Measurements from ENCODE around the gene FRMD8. TPM values are rescaled to one million over a fixed set of nuclear protein-coding genes. Genes with fewer than 3 reads are reported as not detected.

The FRMD8 gene
- total and polyA plus RNA-seq, 9 of the 15 experiments (the other 6 are each of a cell fraction or from before 2014, with no cell fraction given): 4.5 to 54.5 (median 15.8) TPM

DNA sequence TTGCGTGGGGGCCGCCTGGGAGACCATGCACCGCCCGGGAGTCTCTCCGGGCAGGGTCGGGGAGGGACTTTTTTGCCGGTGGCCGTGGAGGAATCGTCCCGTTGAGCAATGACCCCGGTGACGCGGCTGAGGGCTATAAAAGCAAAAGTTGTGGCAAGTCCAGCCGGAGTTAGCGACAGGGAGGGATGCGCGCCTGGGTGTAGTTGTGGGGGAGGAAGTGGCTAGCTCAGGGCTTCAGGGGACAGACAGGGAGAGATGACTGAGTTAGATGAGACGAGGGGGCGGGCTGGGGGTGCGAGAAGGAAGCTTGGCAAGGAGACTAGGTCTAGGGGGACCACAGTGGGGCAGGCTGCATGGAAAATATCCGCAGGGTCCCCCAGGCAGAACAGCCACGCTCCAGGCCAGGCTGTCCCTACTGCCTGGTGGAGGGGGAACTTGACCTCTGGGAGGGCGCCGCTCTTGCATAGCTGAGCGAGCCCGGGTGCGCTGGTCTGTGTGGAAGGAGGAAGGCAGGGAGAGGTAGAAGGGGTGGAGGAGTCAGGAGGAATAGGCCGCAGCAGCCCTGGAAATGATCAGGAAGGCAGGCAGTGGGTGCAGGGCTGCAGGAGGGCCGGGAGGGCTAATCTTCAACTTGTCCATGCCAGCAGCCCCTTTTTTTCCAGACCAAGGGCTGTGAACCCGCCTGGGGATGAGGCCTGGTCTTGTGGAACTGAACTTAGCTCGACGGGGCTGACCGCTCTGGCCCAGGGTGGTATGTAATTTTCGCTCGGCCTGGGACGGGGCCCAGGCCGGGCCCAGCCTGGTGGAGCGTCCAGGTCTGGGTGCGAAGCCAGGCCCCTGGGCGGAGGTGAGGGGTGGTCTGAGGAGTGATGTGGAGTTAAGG, 36.4 kb downstream of the FRMD8 start, which contains the start of gene NEAT1 (continued):
- no peak; the same call in 1 of the 2 replicates for TF ChIP-seq ZNF175 (CRISPR knock-in tag; IDR thresholded peaks at IDR 0.05; ENCODE audit: low read depth)
- peak; percentile 59 for TF ChIP-seq ZNF384 (IDR thresholded peaks at IDR 0.05; ENCODE audit: low read depth, low read length)
- no peak for TF ChIP-seq L3MBTL2 (IDR thresholded peaks at IDR 0.05)
- no peak for TF ChIP-seq FOS (IDR thresholded peaks at IDR 0.05; ENCODE audit: extremely low read depth, insufficient read length)
- peak; percentile 100 for TF ChIP-seq OTX1 (CRISPR knock-in tag; IDR thresholded peaks at IDR 0.05)
- peak; percentile 90 for TF ChIP-seq PRMT5 (CRISPR knock-in tag; IDR thresholded peaks at IDR 0.05)
- peak; percentile 93 for TF ChIP-seq HMGN3 (IDR thresholded peaks at IDR 0.05; ENCODE audit: borderline replicate concordance, extremely low read depth, insufficient read length, low read depth, low read length)
- TF ChIP-seq, protein P1, sequence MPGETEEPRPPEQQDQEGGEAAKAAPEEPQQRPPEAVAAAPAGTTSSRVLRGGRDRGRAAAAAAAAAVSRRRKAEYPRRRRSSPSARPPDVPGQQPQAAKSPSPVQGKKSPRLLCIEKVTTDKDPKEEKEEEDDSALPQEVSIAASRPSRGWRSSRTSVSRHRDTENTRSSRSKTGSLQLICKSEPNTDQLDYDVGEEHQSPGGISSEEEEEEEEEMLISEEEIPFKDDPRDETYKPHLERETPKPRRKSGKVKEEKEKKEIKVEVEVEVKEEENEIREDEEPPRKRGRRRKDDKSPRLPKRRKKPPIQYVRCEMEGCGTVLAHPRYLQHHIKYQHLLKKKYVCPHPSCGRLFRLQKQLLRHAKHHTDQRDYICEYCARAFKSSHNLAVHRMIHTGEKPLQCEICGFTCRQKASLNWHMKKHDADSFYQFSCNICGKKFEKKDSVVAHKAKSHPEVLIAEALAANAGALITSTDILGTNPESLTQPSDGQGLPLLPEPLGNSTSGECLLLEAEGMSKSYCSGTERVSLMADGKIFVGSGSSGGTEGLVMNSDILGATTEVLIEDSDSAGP (CRISPR knock-in tag; IDR thresholded peaks at IDR 0.05): peak; percentile 81; the same call in 1 of the 2 replicates
- TF ChIP-seq, protein P2, sequence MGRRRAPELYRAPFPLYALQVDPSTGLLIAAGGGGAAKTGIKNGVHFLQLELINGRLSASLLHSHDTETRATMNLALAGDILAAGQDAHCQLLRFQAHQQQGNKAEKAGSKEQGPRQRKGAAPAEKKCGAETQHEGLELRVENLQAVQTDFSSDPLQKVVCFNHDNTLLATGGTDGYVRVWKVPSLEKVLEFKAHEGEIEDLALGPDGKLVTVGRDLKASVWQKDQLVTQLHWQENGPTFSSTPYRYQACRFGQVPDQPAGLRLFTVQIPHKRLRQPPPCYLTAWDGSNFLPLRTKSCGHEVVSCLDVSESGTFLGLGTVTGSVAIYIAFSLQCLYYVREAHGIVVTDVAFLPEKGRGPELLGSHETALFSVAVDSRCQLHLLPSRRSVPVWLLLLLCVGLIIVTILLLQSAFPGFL (CRISPR knock-in tag; IDR thresholded peaks at IDR 0.05): no peak
- peak; percentile 59 for TF ChIP-seq MYC (IDR thresholded peaks at IDR 0.05; ENCODE audit: low read depth, low read length)
- TF ChIP-seq MYC (CRISPR knock-in tag; IDR thresholded peaks at IDR 0.05; ENCODE audit: borderline replicate concordance, low read depth): peak; percentile 100
- peak; percentile 40 for TF ChIP-seq MEIS2 (IDR thresholded peaks at IDR 0.05; ENCODE audit: partially characterized antibody)
- peak; percentile 98 for TF ChIP-seq ELF2 (CRISPR knock-in tag; IDR thresholded peaks at IDR 0.05)
- TF ChIP-seq ZFPM2 (CRISPR knock-in tag; IDR thresholded peaks at IDR 0.05): peak; percentile 100
- TF ChIP-seq, protein P3, sequence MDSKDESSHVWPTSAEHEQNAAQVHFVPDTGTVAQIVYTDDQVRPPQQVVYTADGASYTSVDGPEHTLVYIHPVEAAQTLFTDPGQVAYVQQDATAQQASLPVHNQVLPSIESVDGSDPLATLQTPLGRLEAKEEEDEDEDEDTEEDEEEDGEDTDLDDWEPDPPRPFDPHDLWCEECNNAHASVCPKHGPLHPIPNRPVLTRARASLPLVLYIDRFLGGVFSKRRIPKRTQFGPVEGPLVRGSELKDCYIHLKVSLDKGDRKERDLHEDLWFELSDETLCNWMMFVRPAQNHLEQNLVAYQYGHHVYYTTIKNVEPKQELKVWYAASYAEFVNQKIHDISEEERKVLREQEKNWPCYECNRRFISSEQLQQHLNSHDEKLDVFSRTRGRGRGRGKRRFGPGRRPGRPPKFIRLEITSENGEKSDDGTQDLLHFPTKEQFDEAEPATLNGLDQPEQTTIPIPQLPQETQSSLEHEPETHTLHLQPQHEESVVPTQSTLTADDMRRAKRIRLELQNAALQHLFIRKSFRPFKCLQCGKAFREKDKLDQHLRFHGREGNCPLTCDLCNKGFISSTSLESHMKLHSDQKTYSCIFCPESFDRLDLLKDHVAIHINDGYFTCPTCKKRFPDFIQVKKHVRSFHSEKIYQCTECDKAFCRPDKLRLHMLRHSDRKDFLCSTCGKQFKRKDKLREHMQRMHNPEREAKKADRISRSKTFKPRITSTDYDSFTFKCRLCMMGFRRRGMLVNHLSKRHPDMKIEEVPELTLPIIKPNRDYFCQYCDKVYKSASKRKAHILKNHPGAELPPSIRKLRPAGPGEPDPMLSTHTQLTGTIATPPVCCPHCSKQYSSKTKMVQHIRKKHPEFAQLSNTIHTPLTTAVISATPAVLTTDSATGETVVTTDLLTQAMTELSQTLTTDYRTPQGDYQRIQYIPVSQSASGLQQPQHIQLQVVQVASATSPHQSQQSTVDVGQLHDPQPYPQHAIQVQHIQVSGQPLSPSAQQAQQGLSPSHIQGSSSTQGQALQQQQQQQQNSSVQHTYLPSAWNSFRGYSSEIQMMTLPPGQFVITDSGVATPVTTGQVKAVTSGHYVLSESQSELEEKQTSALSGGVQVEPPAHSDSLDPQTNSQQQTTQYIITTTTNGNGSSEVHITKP (IDR thresholded peaks at IDR 0.05; ENCODE audit: partially characterized antibody): peak; percentile 72
- TF ChIP-seq PRPF4 (IDR thresholded peaks at IDR 0.05; ENCODE audit: insufficient read depth, low read depth, low read length, poor library complexity, severe bottlenecking): peak; percentile 100
- peak; percentile 96 for TF ChIP-seq CEBPB (tag; IDR thresholded peaks at IDR 0.05)
- TF ChIP-seq, protein P4, sequence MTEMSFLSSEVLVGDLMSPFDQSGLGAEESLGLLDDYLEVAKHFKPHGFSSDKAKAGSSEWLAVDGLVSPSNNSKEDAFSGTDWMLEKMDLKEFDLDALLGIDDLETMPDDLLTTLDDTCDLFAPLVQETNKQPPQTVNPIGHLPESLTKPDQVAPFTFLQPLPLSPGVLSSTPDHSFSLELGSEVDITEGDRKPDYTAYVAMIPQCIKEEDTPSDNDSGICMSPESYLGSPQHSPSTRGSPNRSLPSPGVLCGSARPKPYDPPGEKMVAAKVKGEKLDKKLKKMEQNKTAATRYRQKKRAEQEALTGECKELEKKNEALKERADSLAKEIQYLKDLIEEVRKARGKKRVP (CRISPR knock-in tag; IDR thresholded peaks at IDR 0.05): peak; percentile 99
- TF ChIP-seq SRSF3 (IDR thresholded peaks at IDR 0.05; ENCODE audit: insufficient read depth, low read length): 0 out of 2 replicates have a peak, but pooled peaks have one; percentile 82
- peak; percentile 77 for TF ChIP-seq ZNF431 (CRISPR knock-in tag; IDR thresholded peaks at IDR 0.05)

Data from K562 (cell line).